ACC112 (cell line): ENCODE results near the gene ISCA1.

Experiments used
- H2AFZ ChIP-seq: fragments of 200-600 bp; sonication (generic); one replicate; pipeline ENCODE4 v1.6.0; 2017; ENCODE audit warnings: antibody characterized with exemption, low read length; ENCODE audit not compliant: unreplicated experiment
- H3K27ac ChIP-seq: fragments of 200-600 bp; sonication (generic); 2 replicates; pipeline ENCODE4 v1.5.1; 2014; ENCODE audit warnings: low read depth, mild to moderate bottlenecking, antibody characterized with exemption, low read length, moderate library complexity
- H3K27me3 ChIP-seq: fragments of 200-600 bp; sonication (generic); 2 replicates; pipeline ENCODE4 v1.6.1; 2014; ENCODE audit warnings: mild to moderate bottlenecking, antibody characterized with exemption, low read length, moderate library complexity, mixed read lengths; ENCODE audit not compliant: insufficient read depth
- H3K36me3 ChIP-seq: fragments of 200-600 bp; sonication (generic); 2 replicates; pipeline ENCODE4 v1.6.1; 2016; ENCODE audit warnings: mild to moderate bottlenecking, antibody characterized with exemption, low read length, moderate library complexity, mixed read lengths; ENCODE audit not compliant: insufficient read depth
- H3K4me1 ChIP-seq: fragments of 200-600 bp; sonication (generic); one replicate; pipeline ENCODE4 v1.6.1; 2016; ENCODE audit warnings: low read length, mixed read lengths; ENCODE audit not compliant: insufficient read depth, unreplicated experiment, control insufficient read depth
- H3K4me3 ChIP-seq: fragments of 200-600 bp; sonication (generic); 2 replicates; pipeline ENCODE4 v1.5.1; 2014; ENCODE audit warnings: mild to moderate bottlenecking, low read depth, low read length
- H3K79me2 ChIP-seq: fragments of 200-600 bp; sonication (generic); one replicate; pipeline ENCODE4 v1.6.0; 2016; ENCODE audit warnings: low read length; ENCODE audit not compliant: control insufficient read depth, unreplicated experiment, insufficient read depth

Gene ISCA1

GRCh38 chr9:86263876-86264275, 18.5 kb downstream of the ISCA1 start:
- Histone ChIP-seq H2AFZ (no peak overlapping the region), H3K27me3 (no peaks in the 10 kb centered on the region), H3K36me3 (no peaks in the 10 kb centered on the region; the same call in 1 of the 2 replicates), H3K27ac (no peak overlapping the region), H3K4me1 (no peaks in the 10 kb centered on the region), H3K4me3 (no peak overlapping the region), H3K79me2 (peaks cover 9% of the 10 kb centered on the region)

- Histone ChIP-seq H3K4me3 (no peak overlapping the region), H3K36me3 (no peaks in the 10 kb centered on the region; the same call in 1 of the 2 replicates), H3K79me2 (peaks cover 6% of the 10 kb centered on the region), H2AFZ (no peak overlapping the region), H3K27ac (no peak overlapping the region), H3K4me1 (no peaks in the 10 kb centered on the region), H3K27me3 (no peaks in the 10 kb centered on the region)
Observed at GRCh38 chr9:86262492-86262891, 19.8 kb downstream of the ISCA1 start.

GRCh38 chr9:86259557-86259956, 22.8 kb downstream of the ISCA1 start, which contains the start of gene C9orf153:
TSS of gene C9orf153 (minus strand) at chr9:86259657. CDS start at chr9:86229603, 30,054 bp downstream.
- Histone ChIP-seq H3K36me3 (no peaks in the 10 kb centered on the region; the same call in 1 of the 2 replicates), H3K27ac (no peak within 1 kb of the TSS)

GRCh38 chr9:86257391-86257790, 24.9 kb downstream of the ISCA1 start:
- Histone ChIP-seq H3K36me3 (no peaks in the 10 kb centered on the region), H3K27me3 (no peaks in the 10 kb centered on the region), H3K79me2 (no peaks in the 10 kb centered on the region), H3K4me3 (no peak overlapping the region), H2AFZ (no peak overlapping the region), H3K27ac (no peak overlapping the region), H3K4me1 (no peaks in the 10 kb centered on the region)

More at GRCh38 chr9:86259557-86259956, 22.8 kb downstream of the ISCA1 start, which contains the start of gene C9orf153:
- Histone ChIP-seq H3K4me1 (no peaks in the 10 kb centered on the region), H2AFZ (no peak within 1 kb of the TSS), H3K27me3 (no peaks in the 10 kb centered on the region), H3K79me2 (no peaks in the 10 kb centered on the region), H3K4me3 (no peak within 1 kb of the TSS)

GRCh38 chr9:86256653-86257052, 25.7 kb downstream of the ISCA1 start:
- no peaks in the 10 kb centered on the region for H3K4me1 ChIP-seq
- H3K36me3 ChIP-seq: no peaks in the 10 kb centered on the region
- H3K79me2 ChIP-seq: no peaks in the 10 kb centered on the region
- no peak overlapping the region for H3K4me3 ChIP-seq
- H3K27me3 ChIP-seq: no peaks in the 10 kb centered on the region
- H2AFZ ChIP-seq: no peak overlapping the region
- no peak overlapping the region for H3K27ac ChIP-seq

- H3K27ac ChIP-seq: no peak overlapping the region
- H3K27me3 ChIP-seq: no peaks in the 10 kb centered on the region
- H3K4me3 ChIP-seq: no peak overlapping the region
- no peaks in the 10 kb centered on the region for H3K4me1 ChIP-seq
- H2AFZ ChIP-seq: no peak overlapping the region
- no peaks in the 10 kb centered on the region for H3K79me2 ChIP-seq
- H3K36me3 ChIP-seq: no peaks in the 10 kb centered on the region
Observed at GRCh38 chr9:86253577-86253976, 28.8 kb downstream of the ISCA1 start.

GRCh38 chr9:86252870-86253269, 29.5 kb downstream of the ISCA1 start:
- Histone ChIP-seq H3K27ac (no peak overlapping the region), H3K27me3 (no peaks in the 10 kb centered on the region), H2AFZ (no peak overlapping the region), H3K79me2 (no peaks in the 10 kb centered on the region), H3K36me3 (no peaks in the 10 kb centered on the region), H3K4me1 (no peaks in the 10 kb centered on the region), H3K4me3 (no peak overlapping the region)

- no peak overlapping the region for H3K27ac ChIP-seq
- H2AFZ ChIP-seq: no peak overlapping the region
- H3K4me3 ChIP-seq: no peak overlapping the region
- H3K36me3 ChIP-seq: no peaks in the 10 kb centered on the region
- no peaks in the 10 kb centered on the region for H3K27me3 ChIP-seq
- peaks cover 3% of the 10 kb centered on the region for H3K4me1 ChIP-seq
- H3K79me2 ChIP-seq: no peaks in the 10 kb centered on the region
Observed at GRCh38 chr9:86250123-86250522, 32.2 kb downstream of the ISCA1 start.

GRCh38 chr9:86248746-86249145, 33.6 kb downstream of the ISCA1 start:
- peaks cover 3% of the 10 kb centered on the region for H3K4me1 ChIP-seq
- H3K36me3 ChIP-seq: no peaks in the 10 kb centered on the region
- no peaks in the 10 kb centered on the region for H3K79me2 ChIP-seq
- H3K4me3 ChIP-seq: no peak overlapping the region
- no peak overlapping the region for H2AFZ ChIP-seq
- no peak overlapping the region for H3K27ac ChIP-seq
- no peaks in the 10 kb centered on the region for H3K27me3 ChIP-seq

- peaks cover 3% of the 10 kb centered on the region for H3K4me1 ChIP-seq
- no peaks in the 10 kb centered on the region for H3K36me3 ChIP-seq
- peak overlapping the region; percentile 49 for H3K4me3 ChIP-seq
- H3K79me2 ChIP-seq: no peaks in the 10 kb centered on the region
- peak overlapping the region; percentile 76 for H2AFZ ChIP-seq
- no peaks in the 10 kb centered on the region for H3K27me3 ChIP-seq
- H3K27ac ChIP-seq: no peak overlapping the region
Observed at GRCh38 chr9:86246752-86247161, 35.6 kb downstream of the ISCA1 start.

GRCh38 chr9:86242071-86242470, 40.3 kb downstream of the ISCA1 start:
- no peak overlapping the region for H3K27ac ChIP-seq
- H3K36me3 ChIP-seq: no peaks in the 10 kb centered on the region
- H3K4me1 ChIP-seq: no peaks in the 10 kb centered on the region
- no peak overlapping the region for H3K4me3 ChIP-seq
- H2AFZ ChIP-seq: no peak overlapping the region
- no peaks in the 10 kb centered on the region for H3K79me2 ChIP-seq
- no peaks in the 10 kb centered on the region for H3K27me3 ChIP-seq
